SW480 (cell line): ENCODE results near the gene FCRL4.

Source experiments
- DNase-seq: peaks from one replicate; pipeline ENCODE4 v3.0.0-alpha.2; 2016; ENCODE audit warnings: low spot score

FCRL4 gene

DNA sequence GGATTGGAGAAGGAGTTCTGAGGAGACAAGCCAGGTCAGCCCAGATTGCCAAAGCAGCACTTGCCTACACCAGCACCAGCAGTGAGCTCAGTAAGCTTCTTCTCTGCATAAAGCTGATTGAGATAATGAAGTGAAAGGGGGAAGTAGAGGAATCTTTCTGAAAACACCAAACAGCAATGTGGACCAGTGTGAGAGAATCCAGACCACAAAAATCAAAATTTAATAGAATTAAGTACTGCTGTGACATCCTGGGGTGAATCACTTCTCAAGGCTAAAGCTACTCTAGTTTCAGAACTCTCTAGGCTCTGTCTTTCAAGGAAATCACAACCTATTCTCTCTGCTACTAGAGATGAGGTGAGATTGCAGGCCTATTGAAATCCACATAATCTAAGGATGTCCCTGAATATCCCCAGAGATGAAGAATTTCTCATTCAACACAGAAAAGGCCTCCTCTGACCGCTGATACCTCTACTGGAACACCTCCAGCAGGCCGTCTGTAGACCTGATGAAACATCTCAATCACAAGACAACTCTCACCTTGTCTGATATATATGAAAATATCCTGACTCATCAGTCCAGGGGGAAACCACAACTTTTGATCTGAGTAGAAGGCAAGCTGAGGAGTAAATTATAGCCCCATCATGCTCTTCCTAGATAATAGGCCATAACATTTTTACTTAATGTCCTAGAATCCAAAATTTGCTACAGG is at the start of gene FCRL4:
TSS of gene FCRL4 (minus strand) at position 127 of the 709 bp plus-strand sequence. CDS start 141 bp downstream, outside the sequence.
- no peak for DNase-seq

- DNase-seq, result no peak
These were observed 48.3 kb upstream of the FCRL4 start for GRCh38 chr1:157646144-157646543.

- DNase-seq, result no peak
These were observed 43.3 kb upstream of the FCRL4 start for GRCh38 chr1:157641177-157641576.

GRCh38 chr1:157639800-157640199 is 41.9 kb upstream of the FCRL4 start:
- DNase-seq, result no peak

GRCh38 chr1:157628773-157629172 is 30.9 kb upstream of the FCRL4 start:
- DNase-seq, result peak; percentile 8

- DNase-seq, result peak; percentile 12
These were observed 28.2 kb upstream of the FCRL4 start for GRCh38 chr1:157626099-157626498.

DNA sequence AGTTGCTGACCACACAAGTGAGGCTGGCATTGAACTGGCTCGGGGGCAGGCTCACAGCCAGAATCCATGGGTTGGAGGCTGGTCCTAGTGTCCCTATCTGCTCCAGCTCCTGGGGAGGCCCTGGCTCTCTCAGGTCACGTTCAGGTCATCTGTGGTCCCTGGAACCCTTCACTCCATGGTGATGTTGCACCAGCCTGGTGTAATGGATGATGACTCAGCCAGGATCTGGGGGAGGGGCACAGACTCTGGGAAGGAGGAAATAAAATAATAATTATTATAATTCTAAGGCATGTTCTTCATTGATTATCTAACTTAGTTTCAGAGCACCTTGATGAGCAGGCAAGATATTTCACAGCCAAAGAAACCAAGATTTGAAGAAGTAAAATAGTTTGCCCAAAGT is 26.6 kb upstream of the FCRL4 start:
- DNase-seq, result peak; percentile 8

DNA sequence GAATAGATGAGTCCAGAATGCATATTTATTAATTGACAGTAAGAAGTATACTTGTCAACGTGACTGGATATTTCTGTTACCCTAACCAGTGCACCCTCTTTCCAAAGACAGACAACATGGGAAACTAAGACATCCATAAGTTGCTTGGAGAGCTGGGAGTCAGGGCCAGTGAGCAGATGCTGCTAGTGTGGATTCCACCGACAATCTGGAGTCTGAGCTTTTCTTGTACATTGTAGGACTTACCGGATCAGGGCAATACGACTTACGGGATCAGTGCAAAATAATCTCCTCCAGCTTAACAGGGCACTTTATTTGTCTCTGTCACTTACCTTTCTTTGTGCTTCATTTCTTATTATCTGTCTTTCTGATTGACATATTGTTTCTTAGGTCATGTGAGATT is 24.6 kb upstream of the FCRL4 start:
- DNase-seq, result no peak

- no peak for DNase-seq
These were observed 20.3 kb upstream of the FCRL4 start for GRCh38 chr1:157618190-157618589.

DNA sequence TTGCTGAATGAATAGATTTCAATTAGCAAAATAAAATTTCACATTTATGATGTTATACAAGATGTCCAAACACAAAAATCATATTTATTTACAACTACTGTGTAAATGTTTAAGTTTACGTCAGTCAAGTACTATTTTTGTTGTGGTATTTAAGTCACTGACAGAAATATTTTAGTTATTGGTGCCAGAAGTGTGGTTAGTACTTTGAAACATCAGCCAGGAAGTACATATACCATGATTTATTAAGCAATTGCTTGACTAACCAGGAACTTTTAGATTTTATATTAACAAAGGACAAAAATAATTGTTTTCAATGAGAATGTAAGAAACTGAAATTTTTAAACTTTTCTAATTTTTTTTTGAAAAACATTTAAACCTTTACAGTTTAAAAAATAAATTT is 2.4 kb upstream of the FCRL4 start:
- DNase-seq, result no peak

DNA sequence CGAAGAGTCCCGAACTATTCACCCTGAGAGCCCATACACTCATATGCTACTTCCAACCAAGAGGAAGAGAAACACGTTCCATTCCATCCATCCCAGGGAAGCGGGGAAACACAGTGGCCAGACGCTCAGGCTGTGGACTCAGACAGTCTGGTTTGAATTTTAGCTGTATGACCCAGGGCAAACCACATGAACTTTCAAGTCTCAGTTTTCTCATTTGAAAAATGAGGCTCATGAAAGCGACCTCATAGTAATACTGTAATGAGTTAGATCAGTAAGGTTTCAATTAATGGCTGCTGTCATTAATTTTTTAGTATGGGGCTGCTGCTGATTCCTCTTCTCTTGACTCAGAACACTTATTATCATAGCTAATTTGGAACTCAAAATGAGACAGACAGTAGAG is 1.5 kb downstream of the FCRL4 start:
- DNase-seq, result no peak

- peak; percentile 14 for DNase-seq
These were observed 2.5 kb downstream of the FCRL4 start for GRCh38 chr1:157595356-157595755.

DNA sequence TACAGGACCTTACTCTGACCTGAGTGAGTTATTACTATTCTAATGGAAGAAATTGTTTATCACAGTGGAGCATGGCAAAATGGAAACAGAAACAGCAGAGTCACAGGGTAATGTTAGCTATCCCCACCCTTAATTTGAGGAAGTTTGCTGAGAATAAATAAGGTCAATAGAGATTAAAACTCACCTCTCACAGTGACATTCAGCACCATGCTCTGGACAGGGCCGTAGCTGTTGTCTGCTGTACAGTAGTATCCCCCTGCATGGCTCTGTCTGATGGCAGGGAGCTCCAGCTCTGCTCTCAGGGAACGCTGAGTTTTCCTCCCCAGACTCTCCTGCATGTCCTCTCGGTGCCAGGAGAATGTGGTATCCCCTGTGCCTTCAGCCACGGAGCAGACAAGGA is 11.9 kb downstream of the FCRL4 start:
- DNase-seq, result no peak

DNA sequence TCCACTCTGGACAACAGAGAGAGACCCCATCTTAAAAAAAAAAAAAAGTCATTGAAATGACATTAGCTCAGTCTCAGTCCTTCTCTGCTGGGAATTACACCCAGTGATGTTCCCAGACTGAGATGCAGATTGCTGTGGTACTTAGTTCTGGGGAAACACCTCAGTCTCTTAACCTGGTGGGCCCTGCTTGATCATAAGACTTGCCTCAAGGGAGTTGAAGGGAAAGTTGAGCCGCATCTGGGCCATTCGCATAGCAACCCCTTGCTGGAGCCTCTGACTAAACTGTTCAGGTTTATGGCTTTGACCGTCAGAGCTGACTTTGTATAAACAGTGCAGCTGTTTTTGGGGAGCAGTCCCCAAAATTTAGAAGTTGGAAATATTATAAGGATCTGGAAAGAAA is 13.4 kb downstream of the FCRL4 start:
- DNase-seq, result no peak

- no peak for DNase-seq
These were observed 17.1 kb downstream of the FCRL4 start for GRCh38 chr1:157580828-157581210.

GRCh38 chr1:157580179-157580827 is 17.6 kb downstream of the FCRL4 start:
- peak; percentile 53 for DNase-seq

- DNase-seq, result no peak
These were observed 20.5 kb downstream of the FCRL4 start for GRCh38 chr1:157577420-157577819.

DNA sequence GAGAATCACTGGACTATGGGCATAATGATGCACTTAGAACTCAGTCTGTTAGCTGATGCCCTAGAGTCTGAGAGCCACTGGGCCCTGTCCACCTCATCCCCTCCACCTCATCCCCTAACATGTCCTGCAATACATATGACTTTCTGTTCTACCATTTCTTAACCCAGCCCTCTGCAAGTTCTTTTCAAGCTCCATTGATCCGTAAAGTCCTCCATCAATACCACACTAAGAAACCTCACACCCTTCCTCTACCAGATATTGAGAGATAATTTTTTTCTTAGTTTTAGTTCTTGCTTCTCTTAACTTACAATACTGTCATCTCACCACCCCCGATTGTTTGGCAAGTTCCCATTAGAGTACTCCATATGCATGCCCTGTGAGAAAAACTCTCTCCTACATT is 22.1 kb downstream of the FCRL4 start:
- DNase-seq, result no peak

DNA sequence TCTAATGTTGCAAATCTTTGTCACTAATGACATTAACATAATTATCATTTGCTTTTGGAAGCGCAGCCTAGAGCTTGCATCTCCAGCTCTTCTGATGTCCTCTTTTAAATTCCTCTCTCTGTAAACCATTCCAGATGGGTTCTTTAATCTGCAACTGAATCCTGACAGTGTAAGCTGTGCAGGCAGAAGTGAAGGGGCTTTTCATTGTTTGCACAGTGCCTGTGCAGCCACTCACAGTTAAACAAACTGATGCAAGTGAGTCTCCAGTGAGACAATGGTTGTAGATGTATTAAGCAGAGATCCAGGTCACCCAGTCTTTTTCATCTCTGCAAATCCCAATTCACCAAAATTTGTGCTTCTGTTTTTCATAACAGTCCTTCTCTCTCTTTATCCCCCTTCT is 23.0 kb downstream of the FCRL4 start:
- no peak for DNase-seq

GRCh38 chr1:157566484-157567300 is 31.2 kb downstream of the FCRL4 start:
- no peak for DNase-seq

DNA sequence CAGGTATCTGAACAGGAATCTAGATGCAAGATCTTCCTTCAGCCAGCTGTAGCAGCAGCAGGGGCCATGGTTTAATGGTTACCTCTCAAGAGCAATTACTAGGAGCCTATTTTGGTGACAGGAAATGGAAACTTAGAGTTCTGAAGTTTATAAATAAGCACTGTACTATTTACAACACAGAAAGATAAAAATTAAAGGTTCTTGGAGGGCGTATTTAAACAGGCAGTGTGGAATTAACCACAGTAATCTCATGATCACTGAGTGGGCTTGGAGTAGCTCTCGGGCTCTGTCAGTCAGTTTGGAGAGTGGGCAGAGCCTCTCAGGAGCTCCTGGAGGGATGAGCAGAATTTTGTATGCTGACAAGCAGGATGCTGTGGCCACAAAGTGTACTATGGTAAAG is 35.4 kb downstream of the FCRL4 start:
- no peak for DNase-seq

DNA sequence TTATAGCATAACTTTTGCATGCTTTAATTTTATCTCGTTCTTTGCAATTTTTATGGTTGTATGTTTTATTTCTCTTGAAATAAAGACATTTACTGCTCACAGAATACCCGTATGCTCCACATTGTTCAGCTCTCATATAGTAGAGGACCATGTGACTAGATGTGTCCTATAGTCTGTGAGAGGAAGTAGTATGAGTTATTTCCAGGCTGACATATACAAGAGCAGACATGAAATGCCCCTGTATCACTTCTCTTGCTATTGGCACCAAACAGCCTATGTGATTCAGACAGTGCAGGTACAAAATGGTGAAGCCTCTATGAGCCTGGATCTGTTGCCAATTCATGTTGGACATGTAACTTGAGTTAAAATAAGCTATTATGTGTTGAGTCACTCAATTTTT is 39.8 kb downstream of the FCRL4 start:
- DNase-seq, result no peak
